Endothelial cell of umbilical vein (primary cell): ENCODE results near the gene ATP13A2. TPM values are rescaled to one million over a fixed set of nuclear protein-coding genes. Genes with fewer than 3 reads are reported as not detected.

Experiments
- BruUV-seq: library from RNA; stranded (reverse); fragments of 400-500 nt; replicated peaks from 2 replicates; lab custom pipeline; 2021; lab: Mats Ljungman, UMichigan
- CTCF ChIA-PET: fragments of 300-600, 350-600 bp; sonication (Branson Sonifier 250); formaldehyde crosslinking; loops from one replicate; lab custom pipeline; 2021; ENCODE audit warnings: antibody characterized with exemption, inconsistent platforms; lab: Charles Lee
- POLR2A ChIA-PET: fragments of 300-600, 350-600 bp; sonication (Branson Sonifier 250); formaldehyde crosslinking; loops from one replicate; lab custom pipeline; 2021; ENCODE audit warnings: antibody characterized with exemption, inconsistent platforms; lab: Charles Lee
- DNase-seq: peaks from one replicate; pipeline ENCODE4 v3.0.0-alpha.2; 2011; ENCODE audit warnings: low read depth, low spot score
- FAIRE-seq: peaks from 2 replicates; lab custom pipeline; 2011; peaks lifted over from hg19 to GRCh38; lab: Jason Lieb, UNC
- H2AFZ ChIP-seq: 2 replicates; pipeline ENCODE4 v1.6.0; 2012; ENCODE audit warnings: low read depth, low read length, control low read depth, inconsistent platforms
- H3K27ac ChIP-seq: 2 replicates; pipeline ENCODE4 v1.5.1; 2011; ENCODE audit warnings: low read depth, mild to moderate bottlenecking, control low read depth, low read length, moderate library complexity; ENCODE audit not compliant: insufficient read depth
- H3K27me3 ChIP-seq, 2 experiments: 2 replicates each; pipeline versions ENCODE4 v1.6.0 to v1.6.1; 2011; ENCODE audit warnings: low read length in 2 of 2, mixed read lengths in 1 of 2; ENCODE audit not compliant: control insufficient read depth in 2 of 2, insufficient read depth in 2 of 2
- H3K36me3 ChIP-seq, 2 experiments: 2 replicates in 1 of 2; 3 replicates in 1 of 2; pipeline ENCODE4 v1.5.1; 2011; ENCODE audit warnings: low read length in 2 of 2, mild to moderate bottlenecking in 1 of 2, moderate library complexity in 1 of 2; ENCODE audit not compliant: control insufficient read depth in 2 of 2, insufficient read depth in 2 of 2; ENCODE audit errors: extremely low read depth in 1 of 2
- H3K4me1 ChIP-seq: 3 replicates; pipeline ENCODE4 v1.5.1; 2011; ENCODE audit warnings: mild to moderate bottlenecking, low read length; ENCODE audit not compliant: control insufficient read depth, insufficient read depth; ENCODE audit errors: extremely low read depth
- H3K4me2 ChIP-seq: 2 replicates; pipeline ENCODE4 v1.6.1; 2011; ENCODE audit warnings: low read length, control low read depth, mixed read lengths; ENCODE audit not compliant: insufficient read depth
- H3K4me3 ChIP-seq, 3 experiments: fragments of 200-600 bp in 1 of 3; sonication (generic), shearing (Covaris generic) in 1 of 3; replicated peaks in 1 of 3; 2 replicates each; pipeline ENCODE4 v1.5.1; 2011 to 2016; ENCODE audit warnings: control low read depth in 3 of 3, low read length in 3 of 3, mild to moderate bottlenecking in 2 of 3, inconsistent platforms in 1 of 3, low read depth in 1 of 3, moderate library complexity in 1 of 3; ENCODE audit not compliant: insufficient read depth in 1 of 3
- H3K79me2 ChIP-seq: 2 replicates; pipeline ENCODE4 v1.6.0; 2012; ENCODE audit warnings: low read length, inconsistent platforms; ENCODE audit not compliant: control insufficient read depth, insufficient read depth
- H3K9ac ChIP-seq: replicated peaks from 2 replicates; pipeline ENCODE3; 2011; ENCODE audit warnings: low read length, control low read depth; ENCODE audit not compliant: insufficient read depth; ENCODE audit errors: extremely low read depth
- H3K9me1 ChIP-seq: replicated peaks from 3 replicates; pipeline ENCODE4 v1.6.0; 2011; ENCODE audit warnings: mild to moderate bottlenecking, low read length; ENCODE audit not compliant: control insufficient read depth, insufficient read depth; ENCODE audit errors: extremely low read depth
- H3K9me3 ChIP-seq: replicated peaks from 2 replicates; pipeline ENCODE4 v1.5.1; 2012; ENCODE audit warnings: low read length, inconsistent platforms; ENCODE audit not compliant: control insufficient read depth, insufficient read depth
- H4K20me1 ChIP-seq: replicated peaks from 2 replicates; pipeline ENCODE3; 2011; ENCODE audit warnings: mild to moderate bottlenecking, low read length; ENCODE audit not compliant: control insufficient read depth, insufficient read depth; ENCODE audit errors: extremely low read depth
- CTCF ChIP-seq, 2 donors: IDR thresholded peaks; 1 replicate in 1 of 2; 2 replicates in 1 of 2; pipeline ENCODE4 v1.5.1; 2011; ENCODE audit warnings: low read length in 2 of 2, mild to moderate bottlenecking in 2 of 2, moderate library complexity in 2 of 2, control low read depth in 1 of 2, inconsistent platforms in 1 of 2, low read depth in 1 of 2; ENCODE audit not compliant: insufficient read depth in 1 of 2; ENCODE audit errors: extremely low read depth in 1 of 2
- EZH2 ChIP-seq: IDR thresholded peaks from 2 replicates; pipeline ENCODE4 v1.6.1; 2012; ENCODE audit warnings: borderline replicate concordance, low read depth, mild to moderate bottlenecking, moderate library complexity, low read length, inconsistent platforms; ENCODE audit not compliant: severe bottlenecking
- FOS ChIP-seq: IDR thresholded peaks from 2 replicates; pipeline ENCODE4 v1.6.1; 2011; ENCODE audit warnings: mild to moderate bottlenecking, low read length, moderate library complexity, borderline replicate concordance; ENCODE audit not compliant: insufficient read depth
- GATA2 ChIP-seq: IDR thresholded peaks from 2 replicates; pipeline ENCODE4 v1.7.0; 2011; ENCODE audit warnings: low read depth, mild to moderate bottlenecking, moderate library complexity, mixed read lengths, low read length; ENCODE audit not compliant: insufficient read length, insufficient read depth
- JUN ChIP-seq: IDR thresholded peaks from 2 replicates; pipeline ENCODE4 v1.6.1; 2011; ENCODE audit warnings: borderline replicate concordance, low read depth; ENCODE audit not compliant: insufficient read length, insufficient read depth
- MAX ChIP-seq: IDR thresholded peaks from 2 replicates; pipeline ENCODE4 v1.6.1; 2011; ENCODE audit not compliant: insufficient read depth, insufficient read length
- MYC ChIP-seq: IDR thresholded peaks from one replicate; pipeline ENCODE4 v1.6.1; 2011; ENCODE audit warnings: mild to moderate bottlenecking, low read depth, low read length
- POLR2A ChIP-seq: IDR thresholded peaks from 2 replicates; pipeline ENCODE4 v1.6.1; 2012; ENCODE audit warnings: low read depth, mild to moderate bottlenecking, control low read depth, low read length
- POLR2AphosphoS5 ChIP-seq: IDR thresholded peaks from 2 replicates; pipeline ENCODE4 v1.6.1; 2012; ENCODE audit warnings: low read depth, mild to moderate bottlenecking, control low read depth, low read length, moderate library complexity; ENCODE audit not compliant: insufficient read depth
- dilution Hi-C: fragments of 300-500 bp; cut with MboI; formaldehyde crosslinking; loops from one replicate; pipeline ENCODE4 v1.15.0; 2019; ENCODE audit warnings: low sequenced_read_pairs; ENCODE audit not compliant: extremely low pct_ligation_motif_present
- intact Hi-C: fragments of 100-400 bp; cut with micrococcal nuclease; formaldehyde crosslinking; loops from one replicate; pipeline ENCODE4 v1.10.0; 2022
- polyA plus RNA-seq, 4 experiments: library from polyadenylated mRNA; depleted of rRNA in 3 of 4; stranded (reverse) in 3 of 4; unstranded in 1 of 4; fragments of >200 nt; gene quantifications; 2 replicates each; pipeline versions ENCODE4 v1.2.1 to v1.2.3, GENCODE V29; 2011 to 2012; ENCODE audit warnings: missing spikeins in 1 of 4
- total RNA-seq: library from RNA; stranded (reverse); gene quantifications from 2 replicates; pipeline ENCODE4 v1.2.3, GENCODE V29; 2021

ATP13A2 gene
- total and polyA plus RNA-seq, 2 donors (not counting 3 experiments of a cell fraction or from before 2014, with no cell fraction given) = 44.9 to 60.6 TPM

GRCh38 chr1:17032741-17033140 is 21.0 kb upstream of the ATP13A2 start:
- H3K79me2 ChIP-seq = peaks cover 4% of the 10 kb centered on the region
- H2AFZ ChIP-seq = no peak overlapping the region
- TF ChIP-seq FOS (no peak), POLR2A (no peak), POLR2AphosphoS5 (no peak), CTCF (IDR thresholded peaks at IDR 0.05; ENCODE audit: extremely low read depth in 1 of 2, insufficient read depth in 1 of 2, low read depth in 1 of 2, low read length in 2 of 2) (no peak), MAX (no peak), JUN (no peak), MYC (no peak), GATA2 (no peak), EZH2 (no peak)
- no peak for DNase-seq
- CTCF ChIA-PET = interaction anchor here (0.8 to 1.2 kb wide), 3 partner anchors 13 to 99 kb away, joined by 3 read pairs; no protein-coding TSS in a partner anchor
- BruUV-seq = no TSS peak
- no peaks in the 10 kb centered on the region for H3K9me3 ChIP-seq
- H3K27ac ChIP-seq = no peak overlapping the region
- H3K36me3 ChIP-seq = peaks cover 8 to 14% of the 10 kb centered on the region in 2 experiments
- H3K4me3 ChIP-seq = no peak overlapping the region
- no peak for FAIRE-seq
- no peak overlapping the region for H3K4me2 ChIP-seq
- H3K4me1 ChIP-seq = no peaks in the 10 kb centered on the region
- POLR2A ChIA-PET = no interaction called here
- intact Hi-C loops = no loop called here
- H4K20me1 ChIP-seq = no peaks in the 10 kb centered on the region
- H3K9me1 ChIP-seq = no peaks in the 10 kb centered on the region
- H3K9ac ChIP-seq = no peak overlapping the region
- no peaks in the 10 kb centered on the region for H3K27me3 ChIP-seq
- dilution Hi-C loops = no loop called here
